Embryonic facial prominence (tissue), 1 donor: ENCODE measurements around the gene DIP2A.
"Not testable (repeated sequence)": the region's sequence is repeated elsewhere in the genome, so short reads cannot be mapped to it uniquely, and the experiment has no call there.

ENCODE experiments used
- DNase-seq: peaks from one replicate; pipeline ENCODE4 v3.0.0-alpha.2; 2016; ENCODE audit errors: extremely low spot score

Gene DIP2A

DNA sequence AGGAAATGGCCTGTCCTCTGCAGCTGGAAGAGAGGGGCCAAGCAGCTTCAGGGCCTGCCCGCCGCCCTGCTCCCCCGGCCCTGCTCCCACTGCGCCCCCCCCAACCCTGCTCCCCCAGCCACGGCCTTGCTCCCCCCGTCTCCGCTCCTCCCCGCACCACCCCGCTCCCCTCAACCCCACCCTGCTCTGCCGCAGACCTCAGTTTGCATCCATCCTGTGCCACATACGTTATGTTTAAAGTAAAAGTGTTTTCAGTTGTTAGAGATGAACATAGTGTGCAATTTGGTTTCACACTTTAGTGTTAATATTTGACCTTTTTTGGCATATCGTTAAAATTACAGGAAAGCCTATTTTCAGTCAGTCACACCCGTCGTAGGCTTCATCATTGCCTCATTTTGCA lies 34.1 kb upstream of the DIP2A start:
- DNase-seq = no peak

DNA sequence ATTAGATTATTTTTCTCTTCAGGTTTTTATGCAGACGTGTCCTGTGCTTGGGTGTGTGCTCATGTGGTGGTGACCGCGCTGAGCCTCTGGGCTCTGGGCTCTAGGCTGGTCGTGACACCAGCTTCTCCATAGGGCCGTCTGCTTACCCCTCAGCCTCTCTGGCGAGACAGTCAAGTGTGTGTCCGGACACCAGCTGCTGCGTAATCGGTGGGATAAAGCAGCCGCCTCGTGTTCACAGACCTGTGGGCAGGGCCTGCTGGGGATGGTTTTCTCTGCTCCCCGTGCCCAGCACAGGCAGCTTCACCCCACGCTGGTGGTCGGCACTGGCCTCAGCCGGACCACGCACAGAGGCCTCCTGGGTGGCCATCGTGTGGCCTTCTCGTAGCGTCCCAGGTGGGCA lies 33.6 kb upstream of the DIP2A start:
- DNase-seq = no peak

DNA sequence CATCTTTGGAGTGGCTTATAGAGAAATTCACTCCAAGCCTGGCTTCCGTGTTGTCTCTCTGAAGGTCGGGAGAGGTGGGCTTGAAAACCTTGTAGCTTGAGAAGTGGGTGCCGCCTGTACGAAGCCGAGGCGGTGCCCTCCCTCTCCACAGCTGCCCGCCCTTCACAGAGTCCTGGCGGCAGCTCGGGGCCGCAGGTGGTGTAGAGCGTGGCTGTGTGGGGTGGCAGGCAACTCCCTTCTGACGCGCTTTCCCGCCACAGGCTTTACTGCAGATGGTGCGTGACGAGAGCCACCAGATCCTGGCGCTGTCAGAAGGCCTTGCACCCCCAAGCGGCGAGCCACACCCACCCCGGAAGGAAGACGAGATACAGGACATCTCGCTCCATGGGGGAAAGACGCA lies 33.1 kb upstream of the DIP2A start:
- no peak for DNase-seq

DNA sequence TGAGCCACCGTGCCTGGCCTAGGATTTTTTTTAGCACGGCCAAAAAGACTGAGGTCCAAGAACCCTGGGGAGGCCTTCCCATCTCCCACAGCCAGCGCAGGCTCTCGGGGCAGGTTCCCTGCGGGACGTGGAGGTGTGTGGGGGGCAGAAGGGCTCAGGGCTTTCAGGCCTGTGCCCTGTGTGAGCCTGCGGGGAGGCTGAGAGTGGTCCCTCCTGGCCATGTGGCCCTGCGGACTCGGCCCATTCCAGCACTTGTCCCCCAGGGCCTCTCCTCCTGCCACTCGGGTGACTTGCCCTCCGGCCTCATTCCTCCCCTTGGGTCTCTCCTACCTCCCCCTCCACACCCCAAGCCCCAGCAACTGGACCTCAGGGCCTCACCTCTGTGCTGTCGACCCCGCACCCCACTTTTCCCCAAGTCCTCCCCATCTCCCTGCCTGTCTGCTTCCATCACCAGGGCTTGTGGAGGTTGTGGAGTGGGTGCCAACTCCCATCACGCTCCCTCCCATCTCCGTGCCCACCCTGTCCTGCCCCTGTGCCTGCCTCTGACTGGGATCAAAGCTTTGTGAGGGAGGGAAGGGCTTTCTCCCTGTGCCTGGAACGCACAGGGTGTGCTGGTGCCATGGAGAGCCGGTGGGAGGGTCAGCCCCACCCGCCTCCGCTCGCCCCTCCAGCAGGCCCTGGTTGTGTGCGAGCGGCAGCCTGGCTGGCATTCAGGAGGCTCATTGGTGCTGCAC lies 32.2 kb upstream of the DIP2A start:
- no peak for DNase-seq

DNA sequence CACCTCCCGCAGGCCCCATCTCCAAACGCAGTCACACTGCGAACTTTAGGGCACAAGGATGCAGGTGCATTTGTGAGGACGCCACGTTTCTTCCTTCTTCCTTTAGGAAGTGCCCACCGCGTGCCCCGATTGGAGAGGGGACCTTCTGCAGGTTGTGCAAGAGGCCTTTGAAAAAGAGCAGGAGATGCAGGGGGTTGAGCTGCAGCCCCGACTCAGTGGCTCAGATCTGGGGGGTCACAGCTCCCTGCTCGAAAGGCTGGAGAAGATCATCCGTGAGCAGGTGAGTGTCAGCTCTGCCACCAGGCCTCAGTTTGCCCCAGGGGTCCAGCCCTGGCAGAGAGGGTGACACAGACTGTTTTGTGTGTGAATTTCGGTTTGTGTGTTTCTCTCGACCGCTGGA lies 31.2 kb upstream of the DIP2A start:
- DNase-seq = no peak

DNA sequence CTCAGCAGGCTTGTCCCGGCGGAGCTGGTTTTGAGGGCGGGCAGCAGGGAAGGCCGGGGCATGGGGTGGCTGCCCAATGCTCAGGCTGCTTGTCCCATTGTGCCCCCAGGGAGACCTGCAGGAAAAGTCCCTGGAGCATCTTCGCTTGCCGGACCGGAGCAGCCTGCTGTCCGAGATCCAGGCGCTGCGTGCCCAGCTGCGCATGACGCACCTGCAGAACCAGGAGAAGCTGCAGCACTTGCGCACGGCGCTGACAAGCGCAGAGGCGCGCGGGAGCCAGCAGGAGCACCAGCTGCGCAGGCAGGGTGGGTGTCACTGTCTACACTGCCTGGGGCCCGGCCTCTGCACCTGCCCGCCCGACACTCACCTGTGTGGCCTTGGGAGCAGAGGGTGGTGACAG lies 30.4 kb upstream of the DIP2A start:
- DNase-seq = no peak

DNA sequence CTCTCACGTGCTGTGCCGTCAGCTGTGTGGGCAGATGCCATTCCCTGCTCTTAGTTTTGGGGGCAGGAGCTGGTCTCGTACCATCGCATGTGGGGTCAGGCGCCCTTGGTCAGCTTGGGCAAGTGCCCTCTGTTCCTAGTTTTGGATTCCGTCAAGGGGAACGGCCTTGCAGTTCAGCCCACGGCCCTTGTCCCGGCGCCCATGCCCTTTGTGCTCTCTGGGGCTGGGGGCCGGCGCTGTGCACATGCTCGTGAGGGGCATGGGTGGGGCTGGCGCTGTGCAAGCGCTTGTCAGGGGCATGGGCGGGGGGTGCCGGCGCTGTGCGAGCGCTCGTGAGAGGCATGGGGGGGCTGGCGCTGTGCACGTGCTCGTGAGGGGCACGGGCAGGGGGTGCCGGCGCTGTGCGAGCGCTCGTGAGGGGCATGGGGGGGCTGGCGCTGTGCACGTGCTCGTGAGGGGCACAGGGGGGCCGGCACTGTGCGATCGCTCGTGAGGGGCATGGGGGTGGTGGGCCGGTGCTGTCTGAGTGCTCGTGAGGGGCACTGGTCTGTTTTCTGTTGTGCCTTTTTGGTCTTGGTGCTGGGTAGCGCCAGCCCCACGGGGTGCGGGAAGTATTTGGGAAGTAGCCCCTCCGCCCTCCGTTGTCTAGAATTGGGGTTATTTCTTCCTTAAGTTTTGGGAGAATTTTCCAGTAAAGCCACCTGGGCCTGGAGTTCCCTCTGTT lies 29.5 kb upstream of the DIP2A start:
- DNase-seq = no peak

DNA sequence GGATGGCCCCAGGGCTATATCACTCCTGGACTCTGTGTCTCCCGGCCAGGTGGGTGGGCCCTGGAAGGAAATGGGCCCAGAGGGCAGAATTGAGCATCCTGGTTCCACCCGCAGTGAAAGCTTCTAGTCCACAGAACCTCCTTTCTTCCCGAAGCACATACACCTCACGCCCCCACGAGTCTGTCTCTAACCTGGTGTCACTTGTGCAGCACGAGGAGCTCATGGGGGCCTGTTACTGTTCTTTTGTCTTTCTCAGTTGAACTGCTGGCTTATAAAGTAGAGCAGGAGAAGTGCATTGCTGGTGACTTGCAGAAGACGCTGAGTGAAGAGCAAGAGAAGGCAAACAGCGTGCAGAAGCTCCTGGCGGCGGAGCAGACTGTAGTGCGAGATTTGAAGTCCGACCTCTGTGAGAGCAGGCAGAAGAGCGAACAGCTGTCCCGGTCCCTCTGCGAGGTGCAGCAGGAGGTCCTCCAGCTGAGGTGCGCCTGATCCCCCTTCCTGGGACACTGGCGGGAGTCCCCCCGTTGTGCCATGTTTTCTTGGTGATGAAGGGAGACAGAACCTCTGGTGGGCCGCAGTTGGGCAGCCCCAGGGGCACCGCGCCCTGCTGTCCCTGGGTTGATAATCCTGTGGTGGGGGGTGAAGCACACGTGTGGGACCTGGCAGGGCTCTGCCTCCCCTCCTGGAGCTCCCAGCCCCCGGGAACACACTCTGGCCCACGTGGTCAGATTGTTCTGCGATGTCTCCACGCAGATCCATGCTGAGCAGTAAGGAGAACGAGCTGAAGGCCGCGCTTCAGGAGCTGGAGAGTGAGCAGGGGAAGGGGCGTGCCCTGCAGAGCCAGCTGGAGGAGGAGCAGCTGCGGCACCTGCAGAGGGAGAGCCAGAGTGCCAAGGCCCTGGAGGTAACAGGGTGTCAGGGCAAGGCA lies 28.7 kb upstream of the DIP2A start:
- no peak for DNase-seq

DNA sequence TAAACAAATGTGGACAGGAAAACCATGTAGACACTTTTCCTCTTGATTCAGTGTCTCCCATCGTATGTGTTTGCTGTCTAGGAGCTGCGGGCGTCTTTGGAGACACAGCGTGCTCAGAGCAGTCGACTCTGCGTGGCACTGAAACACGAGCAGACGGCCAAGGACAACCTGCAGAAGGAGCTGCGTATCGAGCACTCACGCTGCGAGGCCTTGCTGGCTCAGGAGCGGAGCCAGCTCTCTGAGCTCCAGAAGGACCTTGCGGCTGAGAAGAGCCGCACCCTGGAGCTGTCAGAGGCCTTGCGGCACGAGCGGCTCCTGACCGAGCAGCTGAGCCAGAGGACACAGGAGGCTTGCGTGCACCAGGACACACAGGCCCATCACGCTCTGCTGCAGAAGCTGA lies 27.2 kb upstream of the DIP2A start:
- no peak for DNase-seq

DNA sequence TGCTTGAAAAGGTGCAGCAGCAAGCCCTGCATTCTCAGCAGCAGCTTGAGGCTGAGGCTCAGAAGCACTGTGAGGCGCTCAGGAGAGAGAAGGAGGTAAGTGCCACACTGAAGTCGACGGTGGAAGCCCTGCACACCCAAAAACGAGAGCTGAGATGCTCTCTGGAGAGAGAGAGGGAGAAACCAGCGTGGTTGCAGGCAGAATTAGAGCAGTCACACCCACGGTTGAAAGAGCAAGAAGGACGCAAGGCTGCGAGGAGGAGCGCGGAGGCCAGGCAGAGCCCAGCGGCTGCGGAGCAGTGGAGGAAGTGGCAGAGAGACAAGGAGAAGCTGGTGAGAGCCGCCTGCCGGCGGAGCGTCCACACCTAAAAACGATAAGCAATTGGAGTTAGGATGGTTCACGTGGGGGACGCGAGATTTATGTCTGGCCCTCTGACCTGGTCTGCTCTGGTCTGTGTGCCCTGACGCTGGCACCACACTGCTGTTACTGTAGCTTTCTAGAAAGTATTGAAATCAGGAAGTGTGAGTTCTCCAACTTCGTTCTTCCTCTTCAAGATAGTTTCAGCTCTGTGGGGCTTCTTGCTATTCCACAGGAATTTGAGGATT lies 26.7 kb upstream of the DIP2A start:
- no peak for DNase-seq

DNA sequence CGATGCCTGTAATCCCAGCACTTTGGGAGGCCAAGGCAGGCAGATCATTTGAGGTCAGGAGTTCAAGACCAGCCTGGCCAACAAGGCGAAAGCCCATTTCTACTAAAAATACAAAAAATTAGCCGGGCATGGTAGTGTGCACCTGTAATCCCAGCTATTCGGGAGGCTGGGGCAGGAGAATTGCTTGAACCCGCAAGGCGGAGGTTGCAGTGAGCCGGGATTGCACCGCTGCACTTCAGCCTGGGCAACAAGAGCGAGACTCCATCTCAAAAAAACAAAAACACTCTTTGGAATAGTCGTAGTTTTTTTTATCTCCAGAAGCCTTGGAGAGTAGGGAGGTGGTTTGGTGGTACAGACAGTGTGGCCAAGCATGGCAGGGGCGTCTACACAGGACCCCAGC lies 25.6 kb upstream of the DIP2A start:
- not testable (repeated sequence) for DNase-seq

DNA sequence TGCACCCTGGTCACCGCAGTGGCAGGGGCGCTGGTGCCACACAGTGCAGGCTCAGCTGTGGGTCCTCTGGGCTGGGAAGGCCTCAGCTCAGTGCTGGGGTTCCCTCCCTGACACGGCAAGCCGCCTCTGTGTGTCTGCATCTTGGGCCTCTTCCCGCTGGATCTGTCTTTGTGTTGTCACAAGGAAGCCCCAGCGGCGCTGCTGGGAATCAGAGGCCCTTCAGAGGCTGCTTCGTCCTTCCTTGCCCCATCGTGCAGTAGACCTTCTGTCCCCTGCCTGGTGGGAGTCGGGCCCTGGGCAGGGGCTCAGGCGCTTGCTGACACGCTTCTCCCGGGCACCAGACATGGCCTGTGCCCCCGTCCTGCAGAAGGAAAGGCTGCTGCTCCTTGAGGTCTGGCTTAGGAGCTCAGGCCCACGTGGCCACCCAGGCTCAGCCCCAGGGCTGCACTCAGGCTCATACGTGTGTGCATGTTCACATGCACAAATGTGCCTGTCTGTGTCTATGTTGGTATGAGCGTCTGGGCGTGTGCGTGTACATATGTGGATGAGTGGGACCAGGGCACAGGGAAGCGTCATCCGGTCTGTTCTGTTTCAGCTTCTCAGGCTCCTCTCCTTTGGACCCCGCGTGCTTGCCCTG lies 24.3 kb upstream of the DIP2A start:
- no peak for DNase-seq

DNA sequence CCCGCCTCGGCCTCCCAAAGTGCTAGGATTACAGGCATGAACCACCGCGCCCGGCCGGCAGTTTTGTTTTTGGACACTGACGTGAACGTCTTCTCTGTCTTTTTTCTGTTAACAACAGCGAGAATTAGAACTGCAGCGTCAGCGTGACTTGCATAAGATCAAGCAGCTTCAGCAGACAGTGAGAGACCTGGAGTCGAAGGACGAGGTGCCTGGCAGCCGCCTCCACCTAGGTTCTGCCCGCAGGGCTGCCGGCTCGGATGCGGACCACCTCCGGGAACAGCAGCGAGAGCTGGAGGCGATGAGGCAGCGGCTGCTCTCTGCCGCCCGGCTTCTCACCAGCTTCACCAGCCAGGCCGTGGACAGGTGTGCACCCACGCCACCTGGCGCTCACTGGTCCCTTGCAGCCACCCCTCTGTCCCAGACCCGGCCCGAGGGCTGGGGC lies 22.9 kb upstream of the DIP2A start:
- no peak for DNase-seq

DNA sequence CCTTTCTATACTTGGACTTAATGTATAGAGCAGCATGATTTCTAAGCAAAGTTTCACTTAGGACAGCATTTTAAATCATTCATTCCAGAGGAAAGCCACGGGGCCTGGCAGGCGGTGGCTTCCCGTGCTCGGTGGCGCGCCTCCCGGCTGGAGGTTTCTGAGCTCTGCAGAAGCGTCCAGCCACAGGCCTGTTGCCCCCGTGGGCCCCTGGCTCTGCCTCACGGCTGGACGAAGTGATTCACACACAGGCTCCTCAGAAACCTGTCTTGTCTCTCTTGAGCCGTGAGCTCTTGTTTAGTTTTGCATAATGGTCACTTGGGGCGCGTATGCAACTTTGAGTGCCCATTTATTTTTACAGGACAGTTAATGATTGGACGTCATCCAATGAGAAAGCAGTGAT lies 22.1 kb upstream of the DIP2A start:
- DNase-seq = no peak

DNA sequence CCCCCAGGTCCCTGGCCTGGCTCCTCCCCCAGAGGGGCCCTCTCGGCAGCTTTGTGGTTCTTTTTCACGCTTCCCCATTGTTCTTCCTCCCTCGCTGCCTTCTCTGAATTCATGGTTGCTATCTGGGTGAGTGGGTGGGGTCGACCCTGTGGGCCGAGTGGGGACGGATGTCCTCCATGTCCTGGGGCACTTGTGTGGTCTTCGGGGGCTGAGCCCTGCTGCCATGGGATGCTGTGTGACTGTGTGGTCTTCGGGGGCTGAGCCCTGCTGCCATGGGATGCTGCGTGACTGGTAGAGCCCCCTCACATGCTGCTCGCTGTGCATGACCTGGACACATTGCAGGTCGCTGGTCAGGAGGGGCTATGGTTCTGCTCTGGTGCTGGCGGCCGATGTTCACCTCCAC lies 21.6 kb upstream of the DIP2A start:
- DNase-seq = no peak

DNA sequence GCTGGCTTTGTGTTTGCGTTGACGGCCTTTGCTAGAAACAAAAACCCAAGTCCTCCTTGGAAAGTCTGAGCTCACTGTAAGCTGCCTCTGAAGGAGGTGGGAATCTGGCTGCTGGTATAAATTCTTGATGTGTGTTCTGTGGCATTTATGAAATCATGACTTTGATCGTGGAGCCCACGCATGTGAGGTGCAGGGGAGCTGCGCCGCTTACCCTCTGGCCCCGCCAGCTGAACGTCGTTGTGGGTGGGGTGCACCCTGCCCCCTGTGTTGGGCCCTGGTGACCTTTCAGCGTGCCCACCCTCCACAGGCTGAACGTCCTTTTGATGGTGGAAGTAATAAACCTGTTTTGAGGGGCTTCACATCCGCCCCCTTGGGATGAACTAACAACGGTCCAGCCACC lies 21.2 kb upstream of the DIP2A start:
- no peak for DNase-seq

DNA sequence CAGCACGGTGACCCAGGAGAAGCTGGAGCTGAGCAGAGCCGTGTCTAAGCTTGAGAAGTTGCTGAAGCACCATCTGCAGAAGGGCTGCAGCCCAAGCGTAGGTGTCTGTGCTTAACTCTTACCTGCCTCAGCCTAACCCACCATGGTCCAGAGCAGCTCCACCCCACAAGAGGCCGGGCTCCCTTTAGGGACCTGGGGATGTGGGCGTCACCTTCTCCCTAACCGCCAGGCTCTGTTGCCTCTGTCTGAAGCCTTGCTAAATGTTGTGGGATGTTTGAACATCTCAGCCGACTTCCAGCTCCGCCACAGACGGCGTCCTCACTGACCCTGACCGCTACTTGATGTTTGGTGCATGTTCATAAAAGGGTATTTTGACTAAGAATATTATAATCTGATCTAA lies 20.4 kb upstream of the DIP2A start:
- no peak for DNase-seq

DNA sequence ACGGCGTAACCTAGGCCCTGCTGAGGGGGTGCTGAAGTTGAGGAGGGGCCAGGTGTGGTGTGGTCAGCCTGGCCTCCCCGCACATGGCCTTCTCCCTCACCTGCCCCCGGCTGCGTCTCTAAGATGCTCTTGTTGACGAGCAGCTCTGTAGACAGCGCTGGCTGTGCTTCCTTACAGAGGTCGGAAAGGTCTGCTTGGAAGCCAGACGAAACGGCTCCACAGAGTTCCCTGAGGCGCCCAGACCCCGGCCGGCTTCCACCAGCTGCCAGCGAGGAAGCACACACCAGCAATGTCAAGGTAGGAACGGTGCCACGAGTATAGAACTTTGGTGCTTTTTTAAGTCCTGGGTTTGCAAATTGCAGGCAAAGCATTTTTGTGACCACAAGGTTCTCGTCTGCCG lies 18.8 kb upstream of the DIP2A start:
- no peak for DNase-seq

DNA sequence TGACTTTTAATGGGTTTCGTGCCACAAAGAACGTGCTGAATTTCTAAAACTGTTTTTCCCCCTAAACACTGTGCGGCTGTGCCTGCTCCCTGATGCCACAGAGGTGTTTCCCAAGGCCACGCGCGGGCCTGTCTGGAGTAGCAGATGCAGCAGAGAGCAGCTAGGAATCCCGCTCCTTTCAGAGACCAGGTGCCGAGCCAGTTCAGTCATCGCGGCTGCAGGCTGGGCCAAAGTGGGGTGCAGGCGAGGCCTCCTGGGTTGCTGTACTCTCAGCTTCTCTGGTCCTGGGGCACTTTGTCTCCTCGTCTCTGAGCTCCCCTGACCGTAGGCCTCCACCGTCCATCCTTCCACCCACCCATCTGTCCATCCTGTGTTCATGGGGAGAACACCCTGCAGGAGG lies 17.4 kb upstream of the DIP2A start:
- DNase-seq = no peak

DNA sequence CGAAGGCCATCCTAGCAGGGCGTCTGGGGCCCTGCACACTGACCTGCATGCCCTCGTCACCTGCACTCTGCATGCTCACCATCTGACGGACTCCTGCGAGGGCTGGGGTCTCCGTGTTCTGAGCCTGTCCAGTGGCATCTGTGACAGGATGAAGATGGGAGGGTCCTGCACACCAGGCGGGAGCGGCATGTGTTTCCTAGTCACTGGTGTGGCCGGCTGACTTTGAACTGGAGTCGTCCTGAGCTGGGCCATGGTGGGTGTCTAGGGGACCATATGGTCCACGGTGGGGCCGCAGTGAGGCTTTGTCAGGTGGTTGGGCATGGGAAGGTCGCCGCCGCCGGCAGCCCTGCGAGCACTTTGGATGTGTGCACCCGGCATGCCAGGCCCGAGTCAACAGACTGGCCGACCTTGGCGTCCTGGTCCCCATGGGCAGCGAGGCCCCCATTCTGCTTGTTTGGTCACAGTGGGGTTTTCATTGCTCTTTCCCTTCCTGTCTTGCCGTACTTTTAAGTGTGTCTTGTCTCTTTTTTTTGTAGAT lies 16.7 kb upstream of the DIP2A start:
- no peak for DNase-seq

DNA sequence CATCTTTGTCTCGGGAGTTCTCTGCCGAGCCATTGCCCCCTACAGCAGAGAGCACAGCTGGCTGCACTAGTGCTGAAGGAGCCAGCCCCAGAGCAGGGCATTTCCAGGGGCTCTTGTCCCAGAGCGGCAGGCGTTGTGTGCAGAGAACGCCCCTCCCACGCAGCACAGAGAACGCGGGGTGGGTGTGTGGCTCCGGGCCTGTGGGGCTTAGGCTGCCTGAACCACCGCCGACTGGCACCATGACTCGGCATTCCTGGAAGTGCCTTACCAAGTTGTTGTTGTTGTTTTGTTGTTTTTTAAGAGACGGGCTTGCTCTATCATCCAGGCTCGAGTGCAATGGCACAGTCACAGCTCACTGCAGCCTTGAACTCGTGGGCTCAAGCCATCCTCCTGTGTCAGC lies 15.8 kb upstream of the DIP2A start:
- no peak for DNase-seq
